ENCODE measurements around the gene CDH1.

- TF ChIP-seq CTCF (IDR thresholded peaks at IDR 0.05) (peak in 1 of 6 experiments; percentile 16), POLR2A (IDR thresholded peaks at IDR 0.05) (peak in 1 of 4 donors; percentile 61), EP300 (IDR thresholded peaks at IDR 0.05) (no peak)
Measured at GRCh38 chr16:68737730-68738629, 888 bp downstream of the CDH1 start.
